H9 (cell line): ENCODE results near the gene SLC16A11. TPM values are rescaled to one million over a fixed set of nuclear protein-coding genes. Genes with fewer than 3 reads are reported as not detected.

Experiments
- DNase-seq: peaks from one replicate; pipeline ENCODE4 v3.0.0-alpha.2; 2017
- H2AFZ ChIP-seq: one replicate; pipeline ENCODE4 v1.6.1; 2013; ENCODE audit warnings: mild to moderate bottlenecking, low read length, control low read depth, moderate library complexity
- H2AK5ac ChIP-seq: 2 replicates; pipeline ENCODE4 v1.6.1; 2013; ENCODE audit warnings: low read length, control low read depth, mixed read lengths; ENCODE audit not compliant: insufficient read length
- H2BK120ac ChIP-seq: one replicate; pipeline ENCODE4 v1.6.1; 2013; ENCODE audit warnings: low read depth, mild to moderate bottlenecking, low read length, control low read depth, inconsistent platforms; ENCODE audit not compliant: poor library complexity, severe bottlenecking
- H2BK12ac ChIP-seq: 2 replicates; pipeline ENCODE4 v1.6.1; 2013; ENCODE audit warnings: low read length, control low read depth, mixed read lengths, low read depth; ENCODE audit not compliant: insufficient read length
- H2BK15ac ChIP-seq: 2 replicates; pipeline ENCODE4 v1.6.1; 2013; ENCODE audit warnings: low read depth, low read length, control low read depth
- H2BK20ac ChIP-seq: one replicate; pipeline ENCODE4 v1.6.1; 2013; ENCODE audit warnings: low read depth, mild to moderate bottlenecking, low read length, control low read depth, inconsistent platforms; ENCODE audit not compliant: poor library complexity, severe bottlenecking
- H2BK5ac ChIP-seq: 2 replicates; pipeline ENCODE4 v1.6.1; 2013; ENCODE audit warnings: low read length, control low read depth, mixed read lengths; ENCODE audit not compliant: insufficient read length
- H3K14ac ChIP-seq: 2 replicates; pipeline ENCODE4 v1.6.1; 2013; ENCODE audit warnings: low read length, control low read depth; ENCODE audit not compliant: insufficient read depth
- H3K18ac ChIP-seq: 2 replicates; pipeline ENCODE4 v1.6.1; 2013; ENCODE audit warnings: low read depth, mild to moderate bottlenecking, mixed read lengths, low read length, control low read depth; ENCODE audit not compliant: insufficient read length
- H3K23ac ChIP-seq: 2 replicates; pipeline ENCODE4 v1.6.1; 2013; ENCODE audit warnings: low read length, control low read depth, mixed read lengths, low read depth; ENCODE audit not compliant: insufficient read length
- H3K23me2 ChIP-seq: 2 replicates; pipeline ENCODE4 v1.6.1; 2013; ENCODE audit warnings: low read depth, mild to moderate bottlenecking, mixed read lengths, low read length, control low read depth; ENCODE audit not compliant: insufficient read length, poor library complexity, severe bottlenecking
- H3K27ac ChIP-seq: 2 replicates; pipeline ENCODE4 v1.5.1; 2013; ENCODE audit warnings: low read length, control low read depth, mixed read lengths, low read depth; ENCODE audit not compliant: insufficient read length
- H3K27me3 ChIP-seq: 2 replicates; pipeline ENCODE4 v1.6.1; 2013; ENCODE audit warnings: low read length, control low read depth, inconsistent platforms; ENCODE audit not compliant: insufficient read depth
- H3K4ac ChIP-seq: 2 replicates; pipeline ENCODE4 v1.6.1; 2013; ENCODE audit warnings: low read depth, mild to moderate bottlenecking, control low read depth, inconsistent platforms, low read length, moderate library complexity
- H3K4me1 ChIP-seq: 2 replicates; pipeline ENCODE4 v1.6.1; 2013; ENCODE audit warnings: low read length, control low read depth, inconsistent platforms; ENCODE audit not compliant: insufficient read depth
- H3K4me2 ChIP-seq: 2 replicates; pipeline ENCODE4 v1.6.1; 2013; ENCODE audit warnings: low read length, control low read depth, mixed read lengths; ENCODE audit not compliant: insufficient read length, insufficient read depth
- H3K56ac ChIP-seq: 2 replicates; pipeline ENCODE4 v1.6.1; 2013; ENCODE audit warnings: low read depth, mild to moderate bottlenecking, mixed read lengths, low read length, control low read depth; ENCODE audit not compliant: insufficient read length
- H3K79me1 ChIP-seq: 2 replicates; pipeline ENCODE4 v1.6.1; 2013; ENCODE audit warnings: low read depth, mild to moderate bottlenecking, moderate library complexity, low read length, control low read depth, inconsistent platforms; ENCODE audit not compliant: insufficient read depth, poor library complexity, severe bottlenecking
- H3K79me2 ChIP-seq: 2 replicates; pipeline ENCODE4 v1.6.1; 2013; ENCODE audit warnings: low read length, control low read depth, inconsistent platforms; ENCODE audit not compliant: insufficient read depth
- H3K9ac ChIP-seq: 2 replicates; pipeline ENCODE4 v1.6.1; 2013; ENCODE audit warnings: low read length, control low read depth, mixed read lengths; ENCODE audit not compliant: insufficient read length; ENCODE audit errors: extremely low read depth
- H3K9me3 ChIP-seq: one replicate; pipeline ENCODE4 v1.6.1; 2013; ENCODE audit warnings: low read depth, low read length, inconsistent platforms; ENCODE audit not compliant: control insufficient read depth
- H3T11ph ChIP-seq: one replicate; pipeline ENCODE4 v1.6.1; 2013; ENCODE audit warnings: mild to moderate bottlenecking, low read length, control low read depth, inconsistent platforms
- H4K20me1 ChIP-seq: one replicate; pipeline ENCODE4 v1.6.1; 2013; ENCODE audit not compliant: control insufficient read depth, insufficient read length, insufficient read depth
- H4K5ac ChIP-seq: 2 replicates; pipeline ENCODE4 v1.6.1; 2013; ENCODE audit warnings: low read depth, mild to moderate bottlenecking, mixed read lengths, low read length, control low read depth; ENCODE audit not compliant: insufficient read length
- H4K8ac ChIP-seq: replicated peaks from 2 replicates; pipeline ENCODE4 v1.6.1; 2013; ENCODE audit warnings: low read length, control low read depth, mixed read lengths, low read depth; ENCODE audit not compliant: insufficient read length
- H4K91ac ChIP-seq: 2 replicates; pipeline ENCODE4 v1.6.1; 2013; ENCODE audit warnings: low read depth, mild to moderate bottlenecking, moderate library complexity, mixed read lengths, low read length, control low read depth; ENCODE audit not compliant: insufficient read length
- H3K27ac Mint-ChIP-seq, 3 experiments: 2 replicates in 2 of 3; 3 replicates in 1 of 3; pipeline ENCODE4 v1.8.0; 2020 to 2021; ENCODE audit warnings: mixed read lengths in 3 of 3, mild to moderate bottlenecking in 1 of 3, moderate library complexity in 1 of 3
- H3K27me3 Mint-ChIP-seq: 2 replicates; pipeline ENCODE4 v1.8.0; 2021; ENCODE audit warnings: low read depth, mild to moderate bottlenecking, moderate library complexity, mixed read lengths
- H3K36me3 Mint-ChIP-seq, 3 experiments: 2 replicates in 2 of 3; 3 replicates in 1 of 3; pipeline ENCODE4 v1.8.0; 2020 to 2021; ENCODE audit warnings: low read depth in 3 of 3, mixed read lengths in 3 of 3; ENCODE audit not compliant: insufficient read depth in 1 of 3
- H3K4me1 Mint-ChIP-seq, 2 experiments: 2 replicates each; pipeline ENCODE4 v1.8.0; 2020; ENCODE audit warnings: mixed read lengths in 2 of 2
- H3K4me3 Mint-ChIP-seq, 2 experiments: 2 replicates in 1 of 2; 3 replicates in 1 of 2; pipeline ENCODE4 v1.8.0; 2020 to 2021; ENCODE audit warnings: mild to moderate bottlenecking in 2 of 2, mixed read lengths in 2 of 2, moderate library complexity in 1 of 2
- H3K9me3 Mint-ChIP-seq, 2 experiments: 2 replicates in 1 of 2; 3 replicates in 1 of 2; pipeline ENCODE4 v1.8.0; 2020; ENCODE audit warnings: mild to moderate bottlenecking in 2 of 2, mixed read lengths in 2 of 2, moderate library complexity in 1 of 2
- WGBS: extraction: QIAGEN DNeasy Blood & Tissue Kit; methylation state at CpG from one replicate; pipeline ENCODE4 v1.1.7; 2013; ENCODE audit warnings: missing lambda C conversion rate, low lambda C conversion rate, mixed read lengths; ENCODE audit not compliant: insufficient read length; ENCODE audit errors: extremely low coverage; 5-methylcytosine and 5-hydroxymethylcytosine counted together
- total RNA-seq: library from RNA; stranded (reverse); gene quantifications from 2 replicates; pipeline ENCODE4 v1.2.1, GENCODE V29; 2021
- TF ChIP-seq, protein P1 (sequence below): fragments of 200-600 bp; sonication (generic); conservative IDR thresholded peaks from 3 replicates; pipeline ENCODE4 v1.8.0; 2021; ENCODE audit warnings: antibody characterized with exemption, mild to moderate bottlenecking

Gene SLC16A11
- total RNA-seq, 1 experiment from 2014 or later = 0.13 TPM

DNA sequence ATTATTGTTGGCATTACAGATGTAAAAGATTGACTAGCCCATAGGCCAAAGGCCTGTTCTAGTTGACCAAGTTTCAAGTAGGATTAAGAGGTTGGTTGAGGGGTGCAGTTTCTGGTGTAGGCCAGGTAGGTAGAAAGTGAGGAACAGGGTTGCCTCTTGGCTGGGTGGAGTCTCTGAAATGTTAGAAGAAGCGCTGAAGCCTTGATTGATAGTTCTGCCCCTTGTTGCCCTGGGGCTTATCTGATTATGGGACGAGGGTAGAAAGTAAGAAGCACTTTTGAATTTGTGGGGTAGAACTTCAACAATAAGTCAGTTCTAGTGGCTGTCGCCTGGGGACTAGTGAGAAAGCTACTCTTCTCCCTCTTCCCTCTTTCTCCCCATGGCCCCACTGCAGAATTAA, 14.8 kb downstream of the SLC16A11 start:
- H3K27ac Mint-ChIP-seq = no peak overlapping the region
- H3K4me1 ChIP-seq = no peaks in the 10 kb centered on the region

More for the DNA sequence above, 14.8 kb downstream of the SLC16A11 start:
- no peaks in the 10 kb centered on the region for H3K9me3 ChIP-seq
- Mint-ChIP-seq H3K27me3 (peaks cover 13% of the 10 kb centered on the region), H3K9me3 (no peaks in the 10 kb centered on the region), H3K4me1 (peaks cover 2 to 3% of the 10 kb centered on the region in 2 experiments; a peak in 3 of 4 replicates), H3K36me3 (peaks cover 10 to 47% (median 27%) of the 10 kb centered on the region in 3 experiments), H3K4me3 (no peak overlapping the region)
- no peak overlapping the region for H2BK120ac ChIP-seq
- H2AFZ ChIP-seq = no peak overlapping the region
- no peak overlapping the region for H3K14ac ChIP-seq
- H2BK5ac ChIP-seq = no peak overlapping the region
- TF ChIP-seq, protein P1, sequence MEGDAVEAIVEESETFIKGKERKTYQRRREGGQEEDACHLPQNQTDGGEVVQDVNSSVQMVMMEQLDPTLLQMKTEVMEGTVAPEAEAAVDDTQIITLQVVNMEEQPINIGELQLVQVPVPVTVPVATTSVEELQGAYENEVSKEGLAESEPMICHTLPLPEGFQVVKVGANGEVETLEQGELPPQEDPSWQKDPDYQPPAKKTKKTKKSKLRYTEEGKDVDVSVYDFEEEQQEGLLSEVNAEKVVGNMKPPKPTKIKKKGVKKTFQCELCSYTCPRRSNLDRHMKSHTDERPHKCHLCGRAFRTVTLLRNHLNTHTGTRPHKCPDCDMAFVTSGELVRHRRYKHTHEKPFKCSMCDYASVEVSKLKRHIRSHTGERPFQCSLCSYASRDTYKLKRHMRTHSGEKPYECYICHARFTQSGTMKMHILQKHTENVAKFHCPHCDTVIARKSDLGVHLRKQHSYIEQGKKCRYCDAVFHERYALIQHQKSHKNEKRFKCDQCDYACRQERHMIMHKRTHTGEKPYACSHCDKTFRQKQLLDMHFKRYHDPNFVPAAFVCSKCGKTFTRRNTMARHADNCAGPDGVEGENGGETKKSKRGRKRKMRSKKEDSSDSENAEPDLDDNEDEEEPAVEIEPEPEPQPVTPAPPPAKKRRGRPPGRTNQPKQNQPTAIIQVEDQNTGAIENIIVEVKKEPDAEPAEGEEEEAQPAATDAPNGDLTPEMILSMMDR = no peak
- H3K79me1 ChIP-seq = no peaks in the 10 kb centered on the region
- H2BK15ac ChIP-seq = no peak overlapping the region
- H3K18ac ChIP-seq = no peak overlapping the region
- no peaks in the 10 kb centered on the region for H4K20me1 ChIP-seq
- H3K4ac ChIP-seq = no peak overlapping the region
- no peak overlapping the region for H3K27ac ChIP-seq
- no peak overlapping the region for H3K56ac ChIP-seq
- no CpG with 5 or more reads among the region's 3 CpGs for WGBS
- H3K23ac ChIP-seq = no peak overlapping the region
- H2AK5ac ChIP-seq = no peak overlapping the region
- no peak for DNase-seq
- no peak overlapping the region for H4K5ac ChIP-seq
- H2BK20ac ChIP-seq = no peak overlapping the region
- no peaks in the 10 kb centered on the region for H3K23me2 ChIP-seq
- no peak overlapping the region for H4K8ac ChIP-seq
- H4K91ac ChIP-seq = no peak overlapping the region
- H3T11ph ChIP-seq = no peak overlapping the region
- no peak overlapping the region for H3K9ac ChIP-seq
- no peaks in the 10 kb centered on the region for H3K27me3 ChIP-seq
- H3K4me2 ChIP-seq = no peak overlapping the region
- H3K79me2 ChIP-seq = no peaks in the 10 kb centered on the region
- H2BK12ac ChIP-seq = no peak overlapping the region
